Neural cell (in vitro differentiated cells): ENCODE measurements around the gene IRS1. TPM values are rescaled to one million over a fixed set of nuclear protein-coding genes. Genes with fewer than 3 reads are reported as not detected.

Experiments
- H2AFZ ChIP-seq: fragments of 200-600, 300-800 bp; sonication (generic), shearing (Covaris generic); 2 replicates; pipeline ENCODE4 v1.6.0; 2014; ENCODE audit warnings: low read depth, mild to moderate bottlenecking, antibody characterized with exemption, low read length, moderate library complexity
- H3F3A ChIP-seq: fragments of 200-600 bp; shearing (Covaris generic); 2 replicates; pipeline ENCODE4 v1.6.1; 2016; ENCODE audit warnings: mild to moderate bottlenecking, moderate library complexity, mixed read lengths, antibody characterized with exemption, low read length; ENCODE audit not compliant: insufficient read depth, poor library complexity, severe bottlenecking
- H3K27ac ChIP-seq: fragments of 200-600, 300-800 bp; sonication (generic), shearing (Covaris generic); 2 replicates; pipeline ENCODE4 v1.5.1; 2014; ENCODE audit warnings: mild to moderate bottlenecking, low read length, moderate library complexity
- H3K27me3 ChIP-seq: fragments of 300-800, 200-600 bp; sonication (generic), shearing (Covaris generic); 2 replicates; pipeline ENCODE4 v1.6.0; 2014; ENCODE audit warnings: mild to moderate bottlenecking, low read depth, low read length, moderate library complexity; ENCODE audit not compliant: insufficient read depth
- H3K36me3 ChIP-seq: fragments of 300-800, 200-600 bp; sonication (generic), shearing (Covaris generic); 2 replicates; pipeline ENCODE4 v1.5.1; 2014; ENCODE audit warnings: mild to moderate bottlenecking, antibody characterized with exemption, low read length, moderate library complexity; ENCODE audit not compliant: insufficient read depth
- H3K4me2 ChIP-seq: fragments of 300-800, 200-600 bp; sonication (generic), shearing (Covaris generic); 2 replicates; pipeline ENCODE4 v1.6.0; 2014; ENCODE audit warnings: mild to moderate bottlenecking, low read length
- H3K4me3 ChIP-seq: fragments of 300-800, 200-600 bp; sonication (generic), shearing (Covaris generic); 2 replicates; pipeline ENCODE4 v1.5.1; 2014; ENCODE audit warnings: mild to moderate bottlenecking, low read length, moderate library complexity
- H3K79me2 ChIP-seq: fragments of 200-600 bp; shearing (Covaris generic); replicated peaks from 2 replicates; pipeline ENCODE4 v1.6.0; 2014; ENCODE audit warnings: mild to moderate bottlenecking, low read length, moderate library complexity; ENCODE audit not compliant: insufficient read depth
- H3K9ac ChIP-seq: fragments of 300-800, 200-600 bp; sonication (generic), shearing (Covaris generic); 2 replicates; pipeline ENCODE4 v1.6.1; 2016; ENCODE audit warnings: mild to moderate bottlenecking, low read length, mixed read lengths
- H3K9me2 ChIP-seq: fragments of 200-600 bp; shearing (Covaris generic); 2 replicates; pipeline ENCODE4 v1.6.1; 2016; ENCODE audit warnings: mild to moderate bottlenecking, low read length, mixed read lengths; ENCODE audit not compliant: insufficient read depth
- H3K9me3 ChIP-seq: fragments of 200-600, 300-800 bp; sonication (generic), shearing (Covaris generic); 2 replicates; pipeline ENCODE4 v1.6.1; 2016; ENCODE audit warnings: mild to moderate bottlenecking, mixed run types, low read length, moderate library complexity, mixed read lengths
- H4K20me1 ChIP-seq: fragments of 200-600 bp; shearing (Covaris generic); 2 replicates; pipeline ENCODE4 v1.6.1; 2016; ENCODE audit warnings: mild to moderate bottlenecking, mixed run types; ENCODE audit not compliant: insufficient read depth
- EP300 ChIP-seq: fragments of 450-650 bp; conservative IDR thresholded peaks from 2 replicates; pipeline ENCODE4 v1.6.1; 2014; ENCODE audit warnings: antibody characterized with exemption, mild to moderate bottlenecking, moderate library complexity; ENCODE audit not compliant: poor library complexity, severe bottlenecking
- EZH2 ChIP-seq: fragments of 200-600, 300-800 bp; shearing (Covaris generic), sonication (generic); IDR thresholded peaks from 2 replicates; pipeline ENCODE4 v1.6.1; 2014; ENCODE audit warnings: antibody characterized with exemption, low read length, borderline replicate concordance, mild to moderate bottlenecking; ENCODE audit not compliant: insufficient read depth, poor library complexity, severe bottlenecking
- MXI1 ChIP-seq: fragments of 450-650 bp; conservative IDR thresholded peaks from 2 replicates; pipeline ENCODE4 v1.6.1; 2014; ENCODE audit warnings: antibody characterized with exemption, mild to moderate bottlenecking; ENCODE audit not compliant: poor library complexity, severe bottlenecking
- POLR2AphosphoS5 ChIP-seq: IDR thresholded peaks from 2 replicates; pipeline ENCODE4 v1.6.1; 2012
- RAD21 ChIP-seq: fragments of 450-650 bp; conservative IDR thresholded peaks from 2 replicates; pipeline ENCODE4 v1.6.1; 2014; ENCODE audit warnings: antibody characterized with exemption, mild to moderate bottlenecking, moderate library complexity
- SMC3 ChIP-seq: fragments of 450-650 bp; conservative IDR thresholded peaks from 2 replicates; pipeline ENCODE4 v1.6.1; 2014; ENCODE audit warnings: antibody characterized with exemption, mild to moderate bottlenecking, moderate library complexity; ENCODE audit not compliant: poor library complexity
- TAF1 ChIP-seq: IDR thresholded peaks from 2 replicates; pipeline ENCODE4 v1.6.1; 2012; ENCODE audit warnings: low read depth
- polyA plus RNA-seq: library from polyadenylated mRNA; depleted of rRNA; stranded (reverse); fragments of >200 nt; gene quantifications from 2 replicates; pipeline ENCODE4 v1.2.3, GENCODE V29; 2014
- TF ChIP-seq, protein P1 (sequence below): IDR thresholded peaks from 2 replicates; pipeline ENCODE4 v1.6.1; 2012; ENCODE audit warnings: borderline replicate concordance
- TF ChIP-seq, protein P2 (sequence below): fragments of 450-650 bp; IDR thresholded peaks from 2 replicates; pipeline ENCODE4 v1.5.1; 2014; ENCODE audit warnings: antibody characterized with exemption, mild to moderate bottlenecking, moderate library complexity; ENCODE audit not compliant: poor library complexity, severe bottlenecking

Gene IRS1
- polyA plus RNA-seq, 1 donor from 2014 or later = 7.2 TPM

DNA sequence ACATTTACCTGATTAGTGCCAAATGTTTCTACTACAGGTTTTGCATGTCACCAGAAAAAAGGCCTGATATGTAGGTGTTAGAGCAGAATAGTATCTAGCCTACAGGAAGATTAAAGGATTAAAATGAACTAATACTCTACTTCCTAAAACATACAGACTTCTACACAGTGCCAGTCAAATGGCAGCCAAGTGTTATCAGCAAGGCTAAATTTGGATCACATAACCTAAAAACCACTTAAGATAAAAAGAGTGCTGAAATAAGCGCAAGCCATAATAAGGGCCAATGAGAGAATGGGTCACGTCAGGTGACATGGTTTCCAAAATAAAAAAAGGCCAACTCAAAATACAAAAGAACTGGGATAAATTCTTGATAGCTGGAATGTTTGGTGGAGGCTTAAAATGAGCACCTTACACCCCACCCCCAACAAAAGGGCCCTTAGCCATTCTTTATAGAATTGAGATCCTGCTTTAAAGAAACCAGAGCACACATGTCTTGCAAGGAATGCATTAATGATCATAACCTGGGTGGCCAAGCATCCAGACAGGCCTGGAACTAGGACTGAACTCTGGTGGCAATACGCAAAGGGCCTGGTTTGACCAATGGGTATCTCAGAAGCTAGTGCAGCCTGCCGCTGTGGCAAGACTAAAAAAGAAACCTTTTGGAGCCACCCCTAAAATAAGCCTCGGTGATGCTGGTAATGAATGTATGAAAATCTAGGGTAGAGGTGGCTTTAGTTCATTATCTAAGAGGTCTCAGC, 32.4 kb downstream of the IRS1 start:
- Histone ChIP-seq H3K27me3 (no peaks in the 10 kb centered on the region), H3K9me2 (no peaks in the 10 kb centered on the region), H3K9ac (no peak overlapping the region), H3K79me2 (peaks cover 5% of the 10 kb centered on the region), H3K4me2 (no peak overlapping the region), H3K27ac (no peak overlapping the region), H3K9me3 (no peaks in the 10 kb centered on the region), H2AFZ (no peak overlapping the region), H4K20me1 (no peaks in the 10 kb centered on the region), H3F3A (no peaks in the 10 kb centered on the region), H3K36me3 (no peaks in the 10 kb centered on the region), H3K4me3 (no peak overlapping the region)
- no peak for TF ChIP-seq TAF1
- TF ChIP-seq SMC3 = no peak
- TF ChIP-seq EZH2 = no peak
- TF ChIP-seq MXI1 = no peak
- no peak for TF ChIP-seq EP300
- no peak for TF ChIP-seq POLR2AphosphoS5
- TF ChIP-seq, protein P1, sequence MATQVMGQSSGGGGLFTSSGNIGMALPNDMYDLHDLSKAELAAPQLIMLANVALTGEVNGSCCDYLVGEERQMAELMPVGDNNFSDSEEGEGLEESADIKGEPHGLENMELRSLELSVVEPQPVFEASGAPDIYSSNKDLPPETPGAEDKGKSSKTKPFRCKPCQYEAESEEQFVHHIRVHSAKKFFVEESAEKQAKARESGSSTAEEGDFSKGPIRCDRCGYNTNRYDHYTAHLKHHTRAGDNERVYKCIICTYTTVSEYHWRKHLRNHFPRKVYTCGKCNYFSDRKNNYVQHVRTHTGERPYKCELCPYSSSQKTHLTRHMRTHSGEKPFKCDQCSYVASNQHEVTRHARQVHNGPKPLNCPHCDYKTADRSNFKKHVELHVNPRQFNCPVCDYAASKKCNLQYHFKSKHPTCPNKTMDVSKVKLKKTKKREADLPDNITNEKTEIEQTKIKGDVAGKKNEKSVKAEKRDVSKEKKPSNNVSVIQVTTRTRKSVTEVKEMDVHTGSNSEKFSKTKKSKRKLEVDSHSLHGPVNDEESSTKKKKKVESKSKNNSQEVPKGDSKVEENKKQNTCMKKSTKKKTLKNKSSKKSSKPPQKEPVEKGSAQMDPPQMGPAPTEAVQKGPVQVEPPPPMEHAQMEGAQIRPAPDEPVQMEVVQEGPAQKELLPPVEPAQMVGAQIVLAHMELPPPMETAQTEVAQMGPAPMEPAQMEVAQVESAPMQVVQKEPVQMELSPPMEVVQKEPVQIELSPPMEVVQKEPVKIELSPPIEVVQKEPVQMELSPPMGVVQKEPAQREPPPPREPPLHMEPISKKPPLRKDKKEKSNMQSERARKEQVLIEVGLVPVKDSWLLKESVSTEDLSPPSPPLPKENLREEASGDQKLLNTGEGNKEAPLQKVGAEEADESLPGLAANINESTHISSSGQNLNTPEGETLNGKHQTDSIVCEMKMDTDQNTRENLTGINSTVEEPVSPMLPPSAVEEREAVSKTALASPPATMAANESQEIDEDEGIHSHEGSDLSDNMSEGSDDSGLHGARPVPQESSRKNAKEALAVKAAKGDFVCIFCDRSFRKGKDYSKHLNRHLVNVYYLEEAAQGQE = no peak
- TF ChIP-seq, protein P2, sequence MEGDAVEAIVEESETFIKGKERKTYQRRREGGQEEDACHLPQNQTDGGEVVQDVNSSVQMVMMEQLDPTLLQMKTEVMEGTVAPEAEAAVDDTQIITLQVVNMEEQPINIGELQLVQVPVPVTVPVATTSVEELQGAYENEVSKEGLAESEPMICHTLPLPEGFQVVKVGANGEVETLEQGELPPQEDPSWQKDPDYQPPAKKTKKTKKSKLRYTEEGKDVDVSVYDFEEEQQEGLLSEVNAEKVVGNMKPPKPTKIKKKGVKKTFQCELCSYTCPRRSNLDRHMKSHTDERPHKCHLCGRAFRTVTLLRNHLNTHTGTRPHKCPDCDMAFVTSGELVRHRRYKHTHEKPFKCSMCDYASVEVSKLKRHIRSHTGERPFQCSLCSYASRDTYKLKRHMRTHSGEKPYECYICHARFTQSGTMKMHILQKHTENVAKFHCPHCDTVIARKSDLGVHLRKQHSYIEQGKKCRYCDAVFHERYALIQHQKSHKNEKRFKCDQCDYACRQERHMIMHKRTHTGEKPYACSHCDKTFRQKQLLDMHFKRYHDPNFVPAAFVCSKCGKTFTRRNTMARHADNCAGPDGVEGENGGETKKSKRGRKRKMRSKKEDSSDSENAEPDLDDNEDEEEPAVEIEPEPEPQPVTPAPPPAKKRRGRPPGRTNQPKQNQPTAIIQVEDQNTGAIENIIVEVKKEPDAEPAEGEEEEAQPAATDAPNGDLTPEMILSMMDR = no peak
- no peak for TF ChIP-seq RAD21

DNA sequence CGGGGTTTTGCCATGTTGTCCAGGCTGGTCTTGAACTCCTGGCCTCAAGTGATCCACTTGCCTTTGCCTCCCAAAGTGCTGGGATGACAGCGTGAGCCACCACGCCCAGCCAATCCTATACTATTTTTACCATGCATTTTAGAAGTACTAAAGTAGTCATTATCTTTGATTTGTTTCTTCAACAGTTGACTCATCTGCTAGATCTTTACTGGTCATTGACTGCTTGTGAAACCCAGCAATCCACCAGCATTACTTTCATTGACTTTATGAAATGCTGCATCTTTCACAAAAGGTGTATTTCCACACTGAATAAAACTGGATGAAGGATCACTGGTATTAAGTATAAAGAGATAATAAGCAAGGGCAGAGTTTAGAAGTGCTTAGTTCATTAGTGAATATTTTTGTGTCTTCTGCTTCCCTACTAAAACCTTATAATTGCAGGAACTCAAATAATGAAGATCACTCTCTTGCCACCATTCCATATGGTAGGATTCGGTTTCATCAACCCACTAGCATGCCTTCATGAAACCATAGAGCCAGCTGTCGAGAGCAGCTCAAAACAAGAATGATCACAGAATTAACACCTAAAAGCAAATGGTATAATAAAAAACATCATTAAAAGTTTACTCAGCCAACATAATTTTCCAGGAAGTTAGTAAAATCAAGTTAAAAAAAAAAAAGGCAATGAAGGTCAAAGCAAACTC, 33.1 kb downstream of the IRS1 start:
- H4K20me1 ChIP-seq = no peaks in the 10 kb centered on the region
- no peaks in the 10 kb centered on the region for H3K36me3 ChIP-seq
- no peaks in the 10 kb centered on the region for H3K9me2 ChIP-seq
- H3K27me3 ChIP-seq = no peaks in the 10 kb centered on the region
- no peak overlapping the region for H3K9ac ChIP-seq
- no peak overlapping the region for H2AFZ ChIP-seq
- no peak overlapping the region for H3K4me2 ChIP-seq
- H3F3A ChIP-seq = no peaks in the 10 kb centered on the region
- no peaks in the 10 kb centered on the region for H3K9me3 ChIP-seq
- no peak overlapping the region for H3K4me3 ChIP-seq
- no peak overlapping the region for H3K27ac ChIP-seq
- peaks cover 5% of the 10 kb centered on the region for H3K79me2 ChIP-seq
- TF ChIP-seq MXI1 (no peak), RAD21 (no peak), POLR2AphosphoS5 (no peak), EP300 (no peak)
- TF ChIP-seq, protein P1 = no peak
